GM18498 (cell line): Measurements from ENCODE around the gene CDC26.

Experiments
- ATAC-seq: cut with Tn5 transposase; IDR thresholded peaks from one replicate; pipeline ENCODE4 v1.9.1; 2021; ENCODE audit warnings: mild to moderate bottlenecking, moderate library complexity; ENCODE audit not compliant: unreplicated experiment

Gene CDC26

DNA sequence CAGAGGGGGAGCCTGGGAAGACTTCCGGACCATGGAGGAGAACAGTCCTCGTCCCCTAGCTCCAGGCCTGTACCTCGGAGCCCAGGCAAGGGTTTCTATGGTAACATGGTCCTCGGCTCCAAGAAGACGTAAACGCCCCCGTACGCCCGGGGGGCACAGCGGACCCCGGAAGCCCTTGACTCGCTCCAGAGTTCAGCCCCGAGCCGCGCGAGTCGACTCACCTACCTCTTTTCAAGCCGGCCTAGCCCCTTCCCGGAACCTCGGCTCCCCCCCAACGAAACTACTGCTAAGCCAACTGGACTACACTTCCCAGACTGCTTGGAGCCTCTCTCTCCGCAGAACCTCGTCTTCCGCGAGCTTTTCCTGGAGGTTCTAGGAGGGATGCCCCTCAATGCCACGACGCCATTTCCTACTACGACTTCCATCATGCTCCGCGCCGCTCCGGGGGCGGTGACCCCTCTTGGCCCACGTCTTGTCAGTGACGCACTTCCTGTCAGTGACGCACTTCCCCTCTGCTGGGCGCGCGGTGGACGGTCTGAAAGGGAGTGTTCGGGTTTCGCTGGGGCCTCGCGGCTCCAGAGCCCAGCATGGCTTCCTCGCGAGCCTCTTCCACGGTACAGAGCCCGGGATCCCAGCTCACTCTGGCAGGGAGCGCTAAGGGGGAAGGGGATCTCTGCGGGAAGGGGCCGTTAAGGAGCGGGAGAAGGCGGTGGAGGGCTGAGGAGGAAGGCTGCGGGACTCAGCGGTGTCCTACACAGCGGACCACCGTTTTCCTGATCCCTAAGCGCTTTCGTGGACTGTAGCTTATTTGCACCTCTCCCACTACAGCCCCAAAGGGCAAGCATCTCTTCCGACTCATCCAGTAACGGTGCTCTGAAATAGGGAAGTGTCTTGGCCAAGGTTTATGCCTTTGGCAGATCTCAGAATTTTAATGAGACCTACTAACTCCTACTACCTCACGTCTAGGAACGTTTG is at the start of gene CDC26, which contains the start of gene PRPF4:
TSS of gene CDC26 (minus strand) at position 416 of the 975 bp plus-strand sequence. CDS start 3,065 bp downstream, outside the sequence.
TSS of gene PRPF4 (plus strand) at position 502 of the 975 bp plus-strand sequence. CDS start at position 588, 86 bp downstream.
- peak; percentile 98 for ATAC-seq

DNA sequence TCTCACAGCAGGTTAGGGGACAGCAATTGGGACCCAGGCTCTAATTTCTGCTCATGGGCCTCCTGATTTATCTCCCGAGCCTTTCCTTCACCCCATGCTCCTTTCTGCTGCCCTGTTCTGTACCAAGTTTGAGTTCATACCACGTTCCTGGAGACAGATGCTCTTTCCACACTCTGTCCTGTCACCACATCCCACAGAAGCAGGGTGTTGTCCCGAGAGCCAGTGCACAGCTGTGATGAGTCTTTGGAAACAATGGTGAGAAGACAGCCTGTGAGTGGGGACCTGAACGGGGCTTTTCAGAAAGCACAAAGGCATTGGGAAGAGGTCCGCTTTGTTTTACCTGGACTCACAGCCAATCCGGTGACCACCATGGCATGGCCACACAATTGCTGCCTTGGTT is 47.3 kb upstream of the CDC26 start:
- no peak for ATAC-seq

DNA sequence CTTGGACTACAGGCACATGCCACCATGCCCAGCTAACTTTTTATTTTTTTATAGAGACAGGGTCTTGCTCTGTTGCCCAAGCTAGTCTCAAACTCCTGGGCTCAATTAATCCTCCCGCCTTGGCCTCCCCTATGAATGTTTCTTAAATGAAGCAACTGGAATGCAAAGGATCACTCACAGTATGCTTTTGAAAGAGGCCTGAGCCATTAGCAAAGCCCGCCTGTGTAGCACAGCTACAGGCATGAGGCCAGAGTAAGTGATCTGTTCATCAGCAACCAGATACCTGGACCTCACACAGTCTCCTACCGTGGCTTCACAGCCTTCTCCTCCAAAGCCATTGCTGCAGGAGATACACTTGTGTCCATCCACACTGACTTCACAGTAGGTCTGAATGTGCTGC is 44.7 kb upstream of the CDC26 start:
- ATAC-seq = no peak

DNA sequence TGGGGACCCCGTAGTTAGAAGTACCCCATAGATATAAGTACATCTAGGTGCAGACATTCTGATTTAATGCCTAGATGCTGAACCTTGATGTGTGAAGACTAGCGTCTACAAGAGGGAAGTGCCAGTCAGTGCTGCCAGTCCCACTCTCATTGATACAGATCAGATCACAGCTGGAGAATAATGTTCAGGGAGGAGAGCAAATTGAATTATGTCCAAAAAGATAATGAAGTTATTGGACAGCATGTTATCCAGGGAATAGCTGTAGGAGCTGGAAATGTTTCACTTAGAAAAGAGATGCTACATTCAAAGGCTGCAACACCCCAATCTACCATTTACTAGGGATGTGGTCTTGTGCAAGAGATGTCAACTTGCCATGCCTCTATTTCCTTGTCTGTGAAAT is 43.7 kb upstream of the CDC26 start:
- no peak for ATAC-seq

DNA sequence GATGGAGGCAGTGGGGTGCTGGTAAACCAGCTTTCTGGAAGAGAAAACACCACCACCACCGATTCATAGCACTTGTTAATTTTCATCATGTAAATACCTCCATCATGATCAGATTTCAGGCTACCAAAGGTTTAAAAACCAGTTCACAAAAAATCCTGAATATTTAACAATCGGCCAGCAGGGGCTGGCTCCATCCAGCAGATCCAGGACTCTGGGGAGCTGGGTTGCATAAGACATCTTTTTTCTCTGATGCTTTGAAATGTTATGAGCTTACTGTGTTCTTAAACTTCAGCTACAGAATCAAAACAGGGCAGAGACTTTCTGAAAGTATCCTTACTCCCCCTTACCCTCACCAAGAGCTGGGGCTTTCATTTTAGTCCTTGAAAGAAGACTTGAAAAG is 42.4 kb upstream of the CDC26 start:
- no peak for ATAC-seq

DNA sequence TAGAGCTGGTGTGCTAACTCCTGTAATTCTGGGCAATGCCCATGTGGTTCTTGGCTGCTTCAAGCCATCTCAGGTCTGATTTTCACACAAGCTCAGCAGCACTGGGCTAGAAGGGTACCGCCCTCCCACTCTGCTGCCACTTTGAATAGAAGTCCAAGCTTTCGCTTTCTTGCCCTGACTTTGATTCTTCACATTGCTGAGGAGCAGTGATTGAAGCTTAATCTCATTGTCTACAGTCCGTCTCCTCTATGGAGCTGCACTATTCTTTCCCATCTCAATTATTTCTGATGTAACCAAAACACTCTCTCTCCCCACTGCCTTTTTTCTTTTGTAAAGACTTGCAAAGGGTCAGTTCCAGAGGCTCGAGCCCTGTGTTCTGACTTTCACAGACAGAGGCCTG is 40.7 kb upstream of the CDC26 start:
- no peak for ATAC-seq

DNA sequence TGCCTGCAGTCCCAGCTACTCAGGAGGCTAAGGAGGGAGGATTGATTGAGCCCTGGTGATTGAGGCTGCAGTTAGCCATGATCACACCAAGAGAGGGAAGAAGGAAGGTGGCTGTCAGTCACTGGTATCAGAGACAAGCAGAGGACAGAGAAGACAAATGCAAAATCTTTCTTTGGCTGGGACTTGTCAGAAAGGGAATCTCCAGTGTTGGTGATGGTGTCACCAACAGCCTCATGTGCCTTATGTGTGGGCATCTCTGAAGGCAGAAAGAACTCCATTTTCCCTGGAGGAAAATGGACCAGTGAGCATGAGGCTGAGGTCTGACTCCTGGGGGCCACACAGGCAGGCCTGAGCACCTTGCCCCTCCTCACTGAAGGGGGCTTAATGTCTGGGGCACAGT is 39.9 kb upstream of the CDC26 start:
- no peak for ATAC-seq

DNA sequence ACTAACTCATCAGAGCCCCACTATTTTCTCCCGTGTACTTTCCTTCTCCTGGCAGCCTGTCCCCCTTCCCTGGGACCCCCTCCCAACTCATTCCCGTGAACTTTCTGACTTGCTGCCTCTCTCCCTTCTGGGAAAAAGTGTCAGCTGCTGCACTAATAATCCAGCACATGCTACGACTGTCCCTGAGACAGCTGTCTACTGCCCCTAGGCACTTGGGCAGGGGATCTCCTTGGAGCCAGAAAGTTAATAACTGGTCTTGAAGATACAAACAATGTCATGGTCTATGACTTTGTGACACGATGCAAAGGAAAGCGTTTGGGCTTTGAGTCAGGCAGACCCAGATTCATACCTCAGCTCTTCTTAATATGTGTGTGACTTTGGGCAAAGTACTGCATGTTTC is 37.9 kb upstream of the CDC26 start:
- no peak for ATAC-seq

DNA sequence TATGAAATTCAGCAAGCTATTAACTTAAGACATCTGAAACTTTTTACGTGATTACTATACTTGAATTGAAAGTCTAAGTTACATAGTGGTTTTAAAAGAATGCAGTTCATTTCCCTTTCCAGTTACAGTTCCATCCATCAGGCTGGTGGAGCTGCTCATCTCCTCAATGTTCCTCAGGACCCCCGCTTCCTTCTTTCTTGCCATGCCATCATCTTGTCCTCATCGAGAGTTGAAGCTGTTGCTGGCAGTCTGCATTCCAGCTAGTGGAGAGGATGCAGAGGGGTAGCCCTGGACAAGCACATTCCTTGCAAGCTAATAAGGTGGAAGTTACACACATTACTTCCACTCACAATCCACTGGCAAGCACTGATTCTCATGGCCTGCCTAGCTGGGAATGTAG is 36.6 kb upstream of the CDC26 start:
- no peak for ATAC-seq

DNA sequence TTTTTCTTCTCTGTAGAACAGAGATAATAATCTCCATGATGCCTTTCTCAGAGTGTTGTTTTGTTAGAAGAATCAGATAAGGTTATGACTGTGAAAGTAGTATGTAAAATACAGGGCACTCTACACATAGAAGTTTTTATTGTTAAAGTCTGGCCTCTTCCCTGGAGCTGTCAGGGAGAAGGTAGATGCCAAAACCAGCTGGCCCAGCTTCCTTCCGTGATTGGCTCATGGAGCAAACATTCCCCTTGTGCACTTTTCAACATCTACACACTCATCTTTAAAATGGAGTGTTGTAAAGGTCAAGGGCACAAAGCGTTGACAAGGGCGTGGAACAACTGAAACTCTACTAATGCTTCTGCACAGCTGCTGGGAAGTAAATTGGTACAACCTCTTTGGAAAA is 35.2 kb upstream of the CDC26 start:
- ATAC-seq = no peak

DNA sequence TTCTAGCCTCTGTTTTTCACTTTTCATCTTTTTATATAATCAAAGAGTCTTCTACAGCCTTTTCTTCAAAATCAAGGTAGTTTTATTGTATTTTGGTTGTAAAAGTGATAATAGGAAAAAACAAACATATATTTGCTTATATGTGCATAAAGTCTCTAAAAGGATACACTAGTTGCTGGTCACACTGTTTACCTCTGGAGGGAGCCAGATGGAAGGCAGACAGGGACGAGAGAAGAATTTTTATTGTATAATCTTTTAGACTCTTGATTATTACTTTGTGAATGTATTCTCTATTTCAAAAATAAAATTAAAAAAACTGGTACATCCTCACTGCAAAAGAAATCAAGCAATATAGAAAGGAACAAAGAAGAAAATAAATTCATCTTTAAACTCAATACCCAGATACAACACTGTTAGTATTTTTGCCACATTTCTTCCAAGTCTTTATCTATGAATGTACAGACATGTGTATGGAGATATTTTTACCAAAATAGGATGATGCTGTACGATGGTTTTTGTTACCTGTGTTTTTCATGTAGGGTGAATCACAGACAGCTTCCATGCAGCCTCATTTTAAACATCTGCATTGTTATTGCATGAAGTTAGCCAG is 33.9 kb upstream of the CDC26 start:
- no peak for ATAC-seq

DNA sequence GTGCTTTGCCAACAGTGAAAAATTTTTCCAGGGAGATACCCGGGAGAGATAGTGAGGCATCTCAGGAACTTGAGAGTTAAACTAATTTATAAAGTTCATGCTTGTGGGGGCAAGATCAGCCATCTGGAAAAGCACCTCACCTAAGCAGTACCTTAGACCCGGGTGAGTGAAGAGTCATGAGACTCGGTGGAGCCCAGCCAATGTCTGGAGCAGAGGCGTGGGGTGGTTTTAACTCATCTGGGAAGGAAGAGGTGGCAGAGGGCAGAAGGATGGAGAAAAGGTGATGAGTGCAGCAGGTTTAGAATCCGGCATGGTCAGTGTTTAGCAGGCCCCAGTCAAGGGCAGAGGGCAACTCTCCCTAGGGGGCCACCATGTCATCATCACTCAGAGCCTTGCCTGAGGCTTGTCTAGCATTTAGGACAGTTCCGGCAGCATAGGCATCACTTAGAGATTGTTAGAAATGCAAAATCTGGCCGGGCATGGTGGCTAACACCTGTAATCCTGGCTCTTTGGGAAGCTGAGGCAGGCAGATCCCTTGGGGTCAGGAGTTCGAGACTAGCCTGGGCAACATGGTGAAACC is 32.1 kb upstream of the CDC26 start:
- ATAC-seq = no peak

DNA sequence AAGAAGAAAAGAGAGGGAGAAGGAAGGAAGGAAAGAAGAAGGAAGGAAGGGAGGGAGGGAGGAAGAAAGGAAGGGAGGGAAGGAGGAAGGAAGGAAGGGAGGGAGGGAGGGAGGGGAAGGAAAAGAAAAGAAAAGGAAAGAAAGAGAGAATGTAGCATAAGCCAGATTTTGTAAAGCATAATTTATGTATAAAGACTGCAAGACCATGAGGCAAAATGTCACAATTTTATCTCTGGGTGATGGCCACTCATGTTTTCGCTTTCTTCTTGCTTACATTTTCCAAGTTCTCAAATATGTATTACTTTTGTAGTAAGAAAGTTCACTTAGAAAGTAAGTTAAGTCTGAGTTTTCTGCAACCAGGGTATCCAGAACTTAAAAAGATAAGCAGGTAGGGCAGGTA is 31.2 kb upstream of the CDC26 start:
- ATAC-seq = no peak

DNA sequence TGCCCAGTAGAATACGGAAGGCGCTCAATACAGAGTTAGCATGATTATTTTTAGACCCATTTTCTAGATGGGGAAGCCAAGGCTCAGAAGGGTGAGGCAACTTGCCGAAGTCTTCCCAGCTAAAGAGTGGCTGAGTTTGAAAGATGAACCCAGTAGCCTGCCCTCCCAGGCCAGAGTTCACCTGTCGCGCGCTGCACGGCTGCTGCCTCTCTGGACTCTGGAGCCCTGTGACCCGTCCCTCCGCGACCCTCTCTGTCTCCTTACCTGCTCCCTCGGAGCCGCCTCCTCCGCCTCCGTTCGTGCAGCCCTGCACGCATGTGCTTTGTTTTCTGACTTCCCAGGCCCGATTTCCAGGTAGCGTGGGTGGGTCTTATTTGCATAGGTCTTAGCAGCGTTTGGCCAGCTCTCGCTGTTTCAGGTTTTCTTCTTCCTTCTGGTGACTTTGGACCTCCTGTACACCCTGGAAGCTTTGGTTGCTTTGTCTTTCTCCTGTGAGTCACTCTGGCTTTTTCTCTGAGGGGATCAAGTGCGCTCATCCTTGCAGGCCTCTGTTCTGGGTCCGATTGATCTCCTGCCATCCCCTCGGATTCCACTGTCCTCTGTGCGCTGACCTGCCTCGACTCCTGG is 27.5 kb upstream of the CDC26 start, which contains the start of gene RNF183:
TSS of gene RNF183 (minus strand) at position 585 of the 627 bp plus-strand sequence. CDS start 5,192 bp downstream, outside the sequence.
- no peak for ATAC-seq

DNA sequence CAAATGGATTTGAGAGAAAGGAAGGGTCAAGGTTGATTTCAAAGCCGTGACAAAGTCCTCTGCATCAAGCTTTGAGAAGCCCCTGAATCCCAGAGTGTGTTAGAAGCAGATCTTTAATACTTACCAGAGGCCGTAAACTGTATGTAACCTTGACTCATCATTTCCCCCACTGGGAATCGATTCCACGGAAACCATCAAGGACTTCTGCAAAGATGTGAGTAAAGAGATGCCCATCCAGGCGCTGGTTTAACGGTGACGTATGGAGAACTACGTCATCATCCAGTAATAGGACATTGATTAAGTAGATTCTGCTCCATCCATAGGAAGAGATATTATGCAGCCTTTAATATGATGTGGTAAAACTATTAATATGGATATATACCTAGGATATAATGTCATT is 26.2 kb upstream of the CDC26 start:
- no peak for ATAC-seq

DNA sequence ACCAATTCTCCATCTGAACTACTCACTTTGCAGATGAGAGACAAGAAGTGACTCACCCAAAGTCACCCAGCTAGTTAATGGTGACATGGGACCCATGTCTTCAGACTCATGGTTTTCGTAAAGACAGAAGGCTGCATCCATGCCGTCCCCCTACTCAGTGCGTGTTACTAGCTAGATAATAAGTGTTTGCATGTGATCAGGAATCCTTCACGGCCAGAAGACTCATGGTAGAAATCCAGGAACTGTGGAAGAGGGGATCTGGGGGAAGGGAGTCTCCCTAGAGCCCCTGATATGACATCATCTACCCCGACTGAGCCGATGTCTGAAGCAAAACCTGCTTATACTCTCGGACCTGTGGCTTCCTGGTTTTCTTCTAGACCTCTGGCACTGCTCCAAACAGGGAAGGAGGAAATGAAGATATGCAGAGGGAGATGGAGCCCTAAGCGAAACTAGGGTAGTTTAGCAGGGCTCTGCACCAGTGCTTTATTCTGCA is 24.5 kb upstream of the CDC26 start:
- ATAC-seq = no peak

DNA sequence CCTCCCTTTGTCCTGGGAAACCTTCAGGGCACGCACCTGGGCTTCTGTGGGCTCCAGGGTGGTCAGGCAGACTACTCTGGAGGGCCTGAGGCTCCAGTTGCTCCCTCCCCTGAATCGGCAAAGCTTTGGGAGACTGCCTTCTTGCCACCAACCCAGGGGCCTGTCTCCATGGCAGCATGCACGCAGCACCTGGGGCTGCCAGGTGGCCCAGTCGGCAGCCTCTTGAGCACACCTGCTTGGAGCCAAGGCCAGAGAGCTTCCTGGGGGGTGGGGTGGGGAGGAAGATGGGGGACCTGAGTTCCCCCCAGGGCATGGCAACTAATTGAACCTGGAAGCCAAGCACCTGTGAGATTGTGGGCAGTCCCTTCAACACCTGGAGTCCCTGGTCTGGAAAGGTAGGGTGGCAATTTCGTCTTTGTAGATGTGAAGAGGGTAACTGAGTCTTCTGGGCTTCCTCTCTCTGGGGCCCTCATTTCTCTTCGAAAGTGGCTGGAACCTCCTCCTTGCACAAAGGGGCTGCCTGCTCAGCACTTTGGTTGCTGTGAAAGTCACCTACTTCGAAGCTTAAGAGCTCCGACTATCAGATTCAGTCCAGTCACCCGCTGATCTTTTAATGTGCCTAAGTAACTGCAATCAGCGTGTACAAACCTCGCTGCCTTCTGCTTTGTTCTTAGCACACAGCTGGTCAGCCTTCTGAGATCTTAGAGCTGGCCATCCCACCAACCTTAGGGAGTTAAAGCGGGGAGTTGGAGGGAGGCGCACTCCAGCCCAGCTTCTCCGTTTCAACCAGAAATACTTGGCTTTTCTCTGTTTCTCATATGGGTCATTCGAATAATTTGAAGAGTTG is 23.8 kb upstream of the CDC26 start:
- ATAC-seq = no peak

DNA sequence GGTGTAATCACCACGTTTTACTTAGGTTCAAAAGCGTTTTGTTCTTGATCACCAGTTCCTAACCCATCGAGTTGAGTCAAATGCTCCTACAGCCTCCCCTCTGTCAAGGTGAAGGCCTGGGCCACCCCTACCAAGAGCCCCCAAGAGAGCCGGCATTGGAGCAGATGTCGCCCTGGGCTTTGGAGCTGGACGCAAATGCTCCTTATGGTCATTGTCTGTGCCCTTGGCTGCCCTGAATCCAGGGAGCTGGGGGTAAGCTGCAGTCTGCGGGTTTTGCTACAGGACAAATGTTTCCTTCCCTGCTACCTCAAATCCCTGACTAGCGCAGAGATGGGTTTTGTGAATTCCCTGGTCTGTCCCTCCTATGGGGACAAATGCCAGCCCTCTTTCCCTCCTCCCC is 22.9 kb upstream of the CDC26 start:
- ATAC-seq = no peak

DNA sequence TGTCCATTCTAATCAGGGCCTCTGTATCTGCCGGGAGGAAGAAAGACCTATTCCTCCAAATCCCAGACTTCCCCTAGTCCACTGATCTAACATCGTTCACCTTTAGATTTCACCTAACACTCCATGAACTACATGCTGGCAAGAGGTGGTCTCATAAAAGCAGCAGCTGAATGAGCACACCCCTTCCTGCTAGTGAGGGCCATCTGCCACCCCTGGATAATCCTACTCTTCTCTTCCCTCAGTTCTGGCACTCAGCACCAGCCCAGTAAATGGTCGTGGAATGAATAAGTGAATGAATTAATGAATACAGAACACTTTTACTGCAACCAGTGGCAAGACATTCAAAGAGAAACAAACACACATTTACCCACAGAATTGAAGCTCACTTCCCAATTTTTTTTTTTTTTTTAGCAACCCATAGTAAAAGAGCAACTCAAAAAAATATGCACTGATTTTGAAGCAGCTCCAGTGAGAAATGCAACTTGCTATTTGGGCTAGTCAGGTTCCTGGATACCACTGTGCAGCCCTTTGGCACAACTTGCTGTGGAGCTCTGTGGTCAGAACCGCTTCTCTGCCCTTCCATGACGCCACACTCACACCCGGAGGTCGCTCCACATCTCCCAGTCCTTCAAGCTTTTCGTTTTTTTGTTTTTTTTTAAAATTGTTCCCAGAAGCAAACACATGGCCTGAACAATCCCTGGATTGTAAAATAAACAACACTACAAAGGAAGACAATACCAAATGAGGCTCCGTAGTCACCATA is 21.6 kb upstream of the CDC26 start:
- no peak for ATAC-seq
